ENCODE results near the gene TADA1.

DNA sequence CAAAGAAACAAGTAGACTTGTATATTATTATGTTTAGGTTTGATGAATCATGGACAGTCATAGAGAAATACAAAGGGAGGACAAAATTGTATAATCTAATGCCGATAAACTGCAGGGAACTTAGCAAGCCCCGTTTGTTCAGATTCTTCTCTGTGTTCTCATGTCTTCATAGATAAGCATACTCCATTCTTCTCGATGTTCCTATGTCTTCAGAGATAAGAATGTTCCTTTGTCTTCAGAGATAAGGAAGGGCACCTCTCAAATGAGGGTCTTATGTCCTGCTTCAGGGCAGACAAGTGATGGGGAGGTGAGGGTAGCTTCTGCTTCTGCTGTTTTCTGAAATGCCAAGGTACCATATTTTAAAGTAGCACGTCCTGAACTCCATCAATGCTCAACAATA is 19.7 kb upstream of the TADA1 start:
- TF ChIP-seq, protein P1, sequence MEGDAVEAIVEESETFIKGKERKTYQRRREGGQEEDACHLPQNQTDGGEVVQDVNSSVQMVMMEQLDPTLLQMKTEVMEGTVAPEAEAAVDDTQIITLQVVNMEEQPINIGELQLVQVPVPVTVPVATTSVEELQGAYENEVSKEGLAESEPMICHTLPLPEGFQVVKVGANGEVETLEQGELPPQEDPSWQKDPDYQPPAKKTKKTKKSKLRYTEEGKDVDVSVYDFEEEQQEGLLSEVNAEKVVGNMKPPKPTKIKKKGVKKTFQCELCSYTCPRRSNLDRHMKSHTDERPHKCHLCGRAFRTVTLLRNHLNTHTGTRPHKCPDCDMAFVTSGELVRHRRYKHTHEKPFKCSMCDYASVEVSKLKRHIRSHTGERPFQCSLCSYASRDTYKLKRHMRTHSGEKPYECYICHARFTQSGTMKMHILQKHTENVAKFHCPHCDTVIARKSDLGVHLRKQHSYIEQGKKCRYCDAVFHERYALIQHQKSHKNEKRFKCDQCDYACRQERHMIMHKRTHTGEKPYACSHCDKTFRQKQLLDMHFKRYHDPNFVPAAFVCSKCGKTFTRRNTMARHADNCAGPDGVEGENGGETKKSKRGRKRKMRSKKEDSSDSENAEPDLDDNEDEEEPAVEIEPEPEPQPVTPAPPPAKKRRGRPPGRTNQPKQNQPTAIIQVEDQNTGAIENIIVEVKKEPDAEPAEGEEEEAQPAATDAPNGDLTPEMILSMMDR (IDR thresholded peaks at IDR 0.05), result no peak
- TF ChIP-seq POLR2AphosphoS5 (IDR thresholded peaks at IDR 0.05; ENCODE audit: insufficient read depth in 1 of 2, low read depth in 1 of 2) (no peak), POLR2A (IDR thresholded peaks at IDR 0.05) (no peak)
